Stomach (tissue), 9 donors: ENCODE results near the gene TBC1D8. TPM values are rescaled to one million over a fixed set of nuclear protein-coding genes. Genes with fewer than 3 reads are reported as not detected.

Experiments used
- DNase-seq, 2 donors: peaks; one replicate each; pipeline versions ENCODE4 v3.0.0 to v3.0.0-alpha.2; 2013 to 2019
- H3K27ac ChIP-seq, 5 donors: fragments of 200-600 bp in 4 of 5; sonication (generic) in 4 of 5; one replicate each; pipeline ENCODE4 v1.5.1; 2013 to 2019; ENCODE audit warnings: mild to moderate bottlenecking in 1 of 5, moderate library complexity in 1 of 5
- H3K27me3 ChIP-seq, 3 donors: fragments of 200-600 bp; sonication (generic); one replicate each; pipeline ENCODE4 v1.5.1; 2017 to 2019; ENCODE audit warnings: mixed run types in 1 of 3
- H3K36me3 ChIP-seq, 4 donors: fragments of 200-600 bp; sonication (generic); 1 replicate in 3 of 4; 2 replicates in 1 of 4; pipeline ENCODE4 v1.5.1; 2016 to 2019
- H3K4me1 ChIP-seq, 4 donors: fragments of 200-600 bp; sonication (generic); one replicate each; pipeline ENCODE4 v1.5.1; 2016 to 2019
- H3K4me3 ChIP-seq, 4 donors: fragments of 200-600 bp; sonication (generic) in 3 of 4; one replicate each; pipeline ENCODE4 v1.5.1; 2016 to 2019; ENCODE audit warnings: mild to moderate bottlenecking in 1 of 4
- H3K9me3 ChIP-seq, 4 donors: fragments of 200-600 bp; sonication (generic); one replicate each; pipeline ENCODE4 v1.5.1; 2016 to 2019
- CTCF ChIP-seq, 7 experiments: fragments of 450-650 bp in 4 of 7; fragments of 200-600 bp in 3 of 7; sonication (generic) in 3 of 7; IDR thresholded peaks; one replicate each; pipeline ENCODE4 v1.5.1; 2016 to 2019; ENCODE audit warnings: antibody characterized with exemption in 7 of 7, control low read depth in 2 of 7, mild to moderate bottlenecking in 1 of 7
- EP300 ChIP-seq: sonication (generic); formaldehyde crosslinking; IDR thresholded peaks from one replicate; pipeline ENCODE4 v1.6.1; 2017; ENCODE audit warnings: antibody characterized with exemption
- POLR2A ChIP-seq, 4 donors: fragments of 450-650 bp; IDR thresholded peaks; one replicate each; pipeline ENCODE4 v1.6.1; 2016; ENCODE audit warnings: antibody characterized with exemption in 4 of 4, control low read depth in 2 of 4, mild to moderate bottlenecking in 1 of 4, moderate library complexity in 1 of 4
- POLR2AphosphoS5 ChIP-seq, 3 donors: sonication (generic); formaldehyde crosslinking; IDR thresholded peaks; one replicate each; pipeline ENCODE4 v1.6.1; 2016; ENCODE audit warnings: antibody characterized with exemption in 3 of 3
- WGBS, 5 donors: extraction: QIAGEN DNeasy Blood & Tissue Kit in 3 of 5; methylation state at CpG; one replicate each; pipeline versions ENCODE4 v1.1.5 to v1.1.7; 2013 to 2018; 5-methylcytosine and 5-hydroxymethylcytosine counted together
- intact Hi-C: fragments of 100-400 bp; cut with DNase I; formaldehyde crosslinking; loops from one replicate; pipeline ENCODE4 v1.15.1; 2023; ENCODE audit warnings: low total_unique reads
- polyA plus RNA-seq, 3 donors: library from polyadenylated mRNA; stranded (reverse); fragments of 200-250 nt; gene quantifications; one replicate each; pipeline ENCODE4 v1.2.3, GENCODE V29; 2013
- total RNA-seq, 5 donors: library from RNA; depleted of rRNA; stranded (reverse); fragments of >200 nt; gene quantifications; one replicate each; pipeline versions ENCODE4 v1.1.0 to v1.2.3, GENCODE V29; 2014 to 2016
- donor health status: healthy with polysubstance abuse.
- donor health status: Bipolar disorder and iron deficiency.
- donor health status: healthy.

TBC1D8 gene
- total and polyA plus RNA-seq, 8 donors = 9.9 to 179 (median 74.9) TPM

- H3K4me1 ChIP-seq = peaks cover 86 to 100% (median 95%) of the 10 kb centered on the region in 4 donors
- H3K9me3 ChIP-seq = no peaks in the 10 kb centered on the region
- TF ChIP-seq EP300 (no peak), POLR2A (IDR thresholded peaks at IDR 0.05) (no peak), CTCF (IDR thresholded peaks at IDR 0.05) (no peak), POLR2AphosphoS5 (IDR thresholded peaks at IDR 0.05) (no peak)
- H3K36me3 ChIP-seq = no peaks in the 10 kb centered on the region
- H3K27me3 ChIP-seq = no peaks in the 10 kb centered on the region
- WGBS, 5 donors = 47 to 69% (median 66%) methylated on average over 4 of the region's 4 CpGs
- peak overlapping the region in 4 of 5 donors; percentile 58 to 93 (median 84) for H3K27ac ChIP-seq
- intact Hi-C loops = no loop called here
- no peak overlapping the region for H3K4me3 ChIP-seq
- no peak for DNase-seq
Measured at GRCh38 chr2:101116348-101116747, 34.8 kb downstream of the TBC1D8 start.

GRCh38 chr2:101115664-101116063, 35.5 kb downstream of the TBC1D8 start:
- no peak overlapping the region for H3K4me3 ChIP-seq
- no peak for DNase-seq
- peaks cover 86 to 100% (median 94%) of the 10 kb centered on the region in 4 donors for H3K4me1 ChIP-seq
- 89 to 94% (median 91%) methylated on average over 4 of the region's 4 CpGs for WGBS, 5 donors
- peak overlapping the region; percentile 63 to 93 (median 84) for H3K27ac ChIP-seq
- no peaks in the 10 kb centered on the region for H3K27me3 ChIP-seq
- TF ChIP-seq POLR2A (IDR thresholded peaks at IDR 0.05) (no peak), EP300 (no peak), POLR2AphosphoS5 (IDR thresholded peaks at IDR 0.05) (no peak), CTCF (IDR thresholded peaks at IDR 0.05) (no peak)
- no peaks in the 10 kb centered on the region for H3K36me3 ChIP-seq
- intact Hi-C loops = no loop called here
- H3K9me3 ChIP-seq = no peaks in the 10 kb centered on the region

- TF ChIP-seq POLR2A (IDR thresholded peaks at IDR 0.05) (no peak), POLR2AphosphoS5 (IDR thresholded peaks at IDR 0.05) (no peak), CTCF (IDR thresholded peaks at IDR 0.05) (no peak), EP300 (no peak)
- Histone ChIP-seq H3K27me3 (no peaks in the 10 kb centered on the region), H3K27ac (peak overlapping the region; percentile 81 to 93 (median 87)), H3K4me3 (no peak overlapping the region), H3K9me3 (no peaks in the 10 kb centered on the region), H3K4me1 (peaks cover 86 to 100% (median 94%) of the 10 kb centered on the region in 4 donors), H3K36me3 (no peaks in the 10 kb centered on the region)
- DNase-seq = peak in 1 of 2 donors; percentile 38
- intact Hi-C loops = no loop called here
- WGBS, 5 donors = 24 to 60% (median 48%) methylated on average over 6 of the region's 6 CpGs
Measured at GRCh38 chr2:101114815-101115214, 36.4 kb downstream of the TBC1D8 start.

- Histone ChIP-seq H3K36me3 (no peaks in the 10 kb centered on the region), H3K4me3 (no peak overlapping the region), H3K4me1 (peaks cover 86 to 100% (median 94%) of the 10 kb centered on the region in 4 donors), H3K27me3 (no peaks in the 10 kb centered on the region), H3K27ac (peak overlapping the region in 4 of 5 donors; percentile 81 to 93 (median 86)), H3K9me3 (no peaks in the 10 kb centered on the region)
- intact Hi-C loops = no loop called here
- WGBS, 5 donors = 30 to 48% (median 35%) methylated on average over 5 of the region's 5 CpGs
- peak in 1 of 2 donors; percentile 62 for DNase-seq
- TF ChIP-seq POLR2A (IDR thresholded peaks at IDR 0.05) (no peak), CTCF (IDR thresholded peaks at IDR 0.05) (no peak), POLR2AphosphoS5 (IDR thresholded peaks at IDR 0.05) (peak in 1 of 3 donors; percentile 4), EP300 (no peak)
Measured at GRCh38 chr2:101114268-101114783, 36.9 kb downstream of the TBC1D8 start.
